Activated CD4-positive, CD25-positive, alpha-beta regulatory T cell treated with anti-CD3 and anti-CD28 coated beads, Interleukin-2, amount 50 U/mL, for 72 hours (primary cell): ENCODE data around the gene RNF180.

Experiments
- DNase-seq: peaks from one replicate; pipeline ENCODE4 v3.0.0; 2021

RNF180 gene

GRCh38 chr5:64165500-64166200 is at the start of gene RNF180:
Gene RNF180, plus strand, starts transcription at chr5:64165843. Its CDS starts 34,965 bp downstream, at chr5:64200808.
- no peak for DNase-seq

GRCh38 chr5:64125521-64125920 is 40.1 kb upstream of the RNF180 start:
- DNase-seq = no peak

- DNase-seq = no peak
Measured at GRCh38 chr5:64126202-64126741, 39.4 kb upstream of the RNF180 start.

- DNase-seq = no peak
Measured at GRCh38 chr5:64140018-64140417, 25.6 kb upstream of the RNF180 start.

- DNase-seq = no peak
Measured at GRCh38 chr5:64144425-64145215, 21.0 kb upstream of the RNF180 start.

GRCh38 chr5:64145216-64145895 is 20.3 kb upstream of the RNF180 start:
- no peak for DNase-seq

- DNase-seq = no peak
Measured at GRCh38 chr5:64147379-64147778, 18.3 kb upstream of the RNF180 start.

GRCh38 chr5:64147849-64148441 is 17.7 kb upstream of the RNF180 start:
- no peak for DNase-seq

GRCh38 chr5:64149268-64149667 is 16.4 kb upstream of the RNF180 start:
- no peak for DNase-seq

- DNase-seq = no peak
Measured at GRCh38 chr5:64149857-64150521, 15.7 kb upstream of the RNF180 start.

- DNase-seq = no peak
Measured at GRCh38 chr5:64156261-64156660, 9.4 kb upstream of the RNF180 start.

- no peak for DNase-seq
Measured at GRCh38 chr5:64158827-64159226, 6.8 kb upstream of the RNF180 start.

- no peak for DNase-seq
Measured at GRCh38 chr5:64160201-64160600, 5.4 kb upstream of the RNF180 start.

GRCh38 chr5:64161420-64161819 is 4.2 kb upstream of the RNF180 start:
- DNase-seq = no peak

GRCh38 chr5:64163135-64163534 is 2.5 kb upstream of the RNF180 start:
- no peak for DNase-seq

GRCh38 chr5:64163746-64164145 is 1.9 kb upstream of the RNF180 start:
- DNase-seq = no peak

- no peak for DNase-seq
Measured at GRCh38 chr5:64164166-64164565, 1.5 kb upstream of the RNF180 start.

GRCh38 chr5:64165160-64165499 is 513 bp upstream of the RNF180 start:
- no peak for DNase-seq

GRCh38 chr5:64166201-64166959 is 737 bp downstream of the RNF180 start:
- DNase-seq = no peak

GRCh38 chr5:64176301-64176700 is 10.7 kb downstream of the RNF180 start:
- DNase-seq = no peak

GRCh38 chr5:64180661-64181343 is 15.2 kb downstream of the RNF180 start:
- DNase-seq = no peak
